TTC549 (cell line): Measurements from ENCODE around the gene ISCU.
"Not testable (repeated sequence)": the region's sequence is repeated elsewhere in the genome, so short reads cannot be mapped to it uniquely, and the experiment has no call there.

Experiments
- FAIRE-seq: peaks from 2 replicates; lab custom pipeline; 2012; peaks lifted over from hg19 to GRCh38; lab: Jason Lieb, UNC

The ISCU gene

GRCh38 chr12:108618953-108619274 is 56.5 kb downstream of the ISCU start:
- not testable (repeated sequence) for FAIRE-seq
